CD4-positive, alpha-beta T cell treated with Interleukin-17A for 4 hours (primary cell): ENCODE measurements around the gene KRT7.

Experiments
- DNase-seq: peaks from one replicate; pipeline ENCODE4 v3.0.0-alpha.2; 2020; ENCODE audit warnings: mixed read lengths

Gene KRT7

GRCh38 chr12:52212701-52213563 lies 20.1 kb upstream of the KRT7 start:
- DNase-seq, result no peak

- peak; percentile 56 for DNase-seq
These were observed 19.3 kb upstream of the KRT7 start for GRCh38 chr12:52213564-52214420.

GRCh38 chr12:52214421-52214802 lies 18.6 kb upstream of the KRT7 start:
- DNase-seq, result no peak

- no peak for DNase-seq
These were observed 17.4 kb upstream of the KRT7 start for GRCh38 chr12:52215587-52216031.

- DNase-seq, result no peak
These were observed 16.9 kb upstream of the KRT7 start for GRCh38 chr12:52216100-52216499.

- DNase-seq, result no peak
These were observed 16.2 kb upstream of the KRT7 start for GRCh38 chr12:52216807-52217206.

GRCh38 chr12:52217223-52217622 lies 15.8 kb upstream of the KRT7 start:
- no peak for DNase-seq

GRCh38 chr12:52218001-52218400 lies 15.0 kb upstream of the KRT7 start:
- DNase-seq, result no peak

GRCh38 chr12:52220477-52220876 lies 12.6 kb upstream of the KRT7 start:
- DNase-seq, result no peak

GRCh38 chr12:52221070-52221781 lies 11.8 kb upstream of the KRT7 start:
- no peak for DNase-seq

GRCh38 chr12:52221912-52222457 lies 11.1 kb upstream of the KRT7 start:
- peak; percentile 57 for DNase-seq

- DNase-seq, result no peak
These were observed 10.4 kb upstream of the KRT7 start for GRCh38 chr12:52222692-52223091.

- DNase-seq, result no peak
These were observed 9.5 kb upstream of the KRT7 start for GRCh38 chr12:52223406-52224039.

GRCh38 chr12:52224151-52224550 lies 8.9 kb upstream of the KRT7 start:
- DNase-seq, result no peak

GRCh38 chr12:52225752-52226151 lies 7.3 kb upstream of the KRT7 start:
- no peak for DNase-seq

GRCh38 chr12:52226446-52226845 lies 6.6 kb upstream of the KRT7 start:
- DNase-seq, result no peak

- DNase-seq, result no peak
These were observed 5.4 kb upstream of the KRT7 start for GRCh38 chr12:52227606-52228166.

- no peak for DNase-seq
These were observed 4.7 kb upstream of the KRT7 start for GRCh38 chr12:52228366-52228765.

GRCh38 chr12:52228931-52229330 lies 4.1 kb upstream of the KRT7 start:
- DNase-seq, result no peak

- no peak for DNase-seq
These were observed 3.2 kb upstream of the KRT7 start for GRCh38 chr12:52229836-52230343.

- no peak for DNase-seq
These were observed 2.4 kb upstream of the KRT7 start for GRCh38 chr12:52230364-52231281.
